Chondrocyte (in vitro differentiated cells): ENCODE results near the gene AMBN. TPM values are rescaled to one million over a fixed set of nuclear protein-coding genes. Genes with fewer than 3 reads are reported as not detected.

ENCODE experiments used
- DNase-seq: peaks from one replicate; pipeline ENCODE4 v3.0.0; 2021; ENCODE audit warnings: mixed read lengths, low spot score
- H3K27ac Mint-ChIP-seq: one replicate; pipeline ENCODE4 v1.8.0; 2021; ENCODE audit warnings: mild to moderate bottlenecking, moderate library complexity, mixed read lengths; ENCODE audit not compliant: unreplicated experiment
- H3K27me3 Mint-ChIP-seq: 2 replicates; pipeline ENCODE4 v1.8.0; 2021; ENCODE audit warnings: low read depth, mixed read lengths
- H3K36me3 Mint-ChIP-seq: 2 replicates; pipeline ENCODE4 v1.8.0; 2021; ENCODE audit warnings: low read depth, mixed read lengths
- H3K4me1 Mint-ChIP-seq: 2 replicates; pipeline ENCODE4 v1.8.0; 2021; ENCODE audit warnings: low read depth, mild to moderate bottlenecking, mixed read lengths
- H3K4me3 Mint-ChIP-seq: one replicate; pipeline ENCODE4 v1.8.0; 2021; ENCODE audit warnings: mild to moderate bottlenecking, moderate library complexity, mixed read lengths; ENCODE audit not compliant: unreplicated experiment
- H3K9me3 Mint-ChIP-seq: 2 replicates; pipeline ENCODE4 v1.8.0; 2021; ENCODE audit warnings: low read depth, mixed read lengths
- CTCF ChIP-seq: fragments of 200-600 bp; sonication (generic); IDR thresholded peaks from 2 replicates; pipeline ENCODE4 v1.5.0; 2021; ENCODE audit warnings: antibody characterized with exemption, mild to moderate bottlenecking, moderate library complexity
- total RNA-seq: library from RNA; stranded (reverse); gene quantifications from 3 replicates; pipeline ENCODE4 v1.2.1, GENCODE V29; 2021

Gene AMBN
- total RNA-seq, 1 donor from 2014 or later: not detected

- Mint-ChIP-seq H3K36me3 (no peaks in the 10 kb centered on the region), H3K27me3 (peaks cover 20% of the 10 kb centered on the region), H3K27ac (no peak overlapping the region), H3K4me3 (no peak overlapping the region), H3K9me3 (no peaks in the 10 kb centered on the region), H3K4me1 (no peaks in the 10 kb centered on the region)
- no peak for DNase-seq
- TF ChIP-seq CTCF: no peak
Observed at GRCh38 chr4:70619288-70619687, 27.2 kb downstream of the AMBN start.

DNA sequence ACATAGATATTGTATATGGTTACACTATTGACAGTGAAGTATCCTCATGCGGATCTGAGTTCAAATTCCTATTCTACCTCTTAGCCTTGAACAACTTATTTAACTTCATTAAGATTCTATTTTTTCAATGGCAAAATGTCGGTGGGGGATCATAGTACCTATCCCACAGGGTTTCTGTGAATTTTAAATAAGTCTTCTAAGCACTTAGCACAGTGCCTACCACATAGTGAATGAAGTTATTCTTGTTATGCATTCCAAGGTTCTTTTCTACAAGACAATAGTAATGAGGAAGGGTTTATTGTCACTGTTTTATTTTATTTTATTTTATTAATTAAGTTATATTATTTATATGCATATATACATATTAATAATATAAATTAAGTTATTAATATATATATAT lies 27.7 kb downstream of the AMBN start:
- TF ChIP-seq CTCF: no peak
- Mint-ChIP-seq H3K27ac (no peak overlapping the region), H3K27me3 (peaks cover 19% of the 10 kb centered on the region), H3K36me3 (no peaks in the 10 kb centered on the region), H3K4me1 (no peaks in the 10 kb centered on the region), H3K9me3 (no peaks in the 10 kb centered on the region), H3K4me3 (no peak overlapping the region)
- DNase-seq: no peak

DNA sequence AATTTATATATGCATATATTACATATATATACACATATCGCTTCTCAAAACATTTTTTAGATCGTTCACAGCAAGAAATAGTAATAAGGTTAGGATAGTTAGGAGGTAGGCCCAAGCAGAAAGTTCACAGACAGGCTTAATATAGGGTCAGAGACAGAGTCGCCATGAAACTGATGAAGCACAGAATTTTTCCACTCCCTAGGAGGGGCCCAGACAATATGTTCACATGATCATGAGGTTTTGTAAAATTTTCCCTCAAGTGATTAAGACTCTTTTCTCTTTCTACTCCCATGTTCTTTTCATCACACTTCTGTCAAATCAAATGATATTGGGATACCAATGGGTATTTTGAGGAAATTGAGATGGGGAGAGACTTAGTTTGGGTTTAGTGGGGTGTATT lies 31.3 kb downstream of the AMBN start:
- no peak overlapping the region for H3K4me3 Mint-ChIP-seq

GRCh38 chr4:70624226-70624793 lies 32.3 kb downstream of the AMBN start:
- Mint-ChIP-seq H3K4me1 (no peaks in the 10 kb centered on the region), H3K27me3 (no peaks in the 10 kb centered on the region), H3K27ac (no peak overlapping the region), H3K36me3 (no peaks in the 10 kb centered on the region), H3K4me3 (no peak overlapping the region), H3K9me3 (no peaks in the 10 kb centered on the region)
- DNase-seq: no peak
- TF ChIP-seq CTCF: no peak

More for the DNA sequence above, 31.3 kb downstream of the AMBN start:
- no peaks in the 10 kb centered on the region for H3K4me1 Mint-ChIP-seq
- no peak for DNase-seq
- no peak for TF ChIP-seq CTCF
- H3K27me3 Mint-ChIP-seq: peaks cover 1% of the 10 kb centered on the region
- no peaks in the 10 kb centered on the region for H3K36me3 Mint-ChIP-seq
- no peak overlapping the region for H3K27ac Mint-ChIP-seq
- H3K9me3 Mint-ChIP-seq: no peaks in the 10 kb centered on the region

DNA sequence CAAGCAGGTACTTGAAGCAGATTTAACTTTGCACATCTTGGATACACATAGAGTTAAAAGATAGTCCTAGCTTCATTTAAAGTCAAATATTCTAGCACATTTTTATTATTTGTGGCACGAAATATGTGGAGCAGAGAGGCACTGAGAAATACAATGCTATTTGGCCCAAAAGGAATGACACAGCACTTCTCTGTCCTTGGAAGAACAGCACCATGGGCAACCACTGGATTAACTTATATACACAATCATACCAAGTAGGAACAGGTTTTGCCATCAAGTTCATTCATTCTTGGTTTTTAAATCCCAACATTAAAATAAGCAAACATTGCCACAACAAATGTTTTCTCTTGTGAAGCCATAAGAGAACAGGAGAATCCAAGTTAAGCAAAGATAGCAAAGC lies 35.6 kb downstream of the AMBN start:
- H3K4me1 Mint-ChIP-seq: peaks cover 20% of the 10 kb centered on the region
- H3K36me3 Mint-ChIP-seq: no peaks in the 10 kb centered on the region
- H3K9me3 Mint-ChIP-seq: no peaks in the 10 kb centered on the region
- TF ChIP-seq CTCF: no peak
- no peak overlapping the region for H3K27ac Mint-ChIP-seq
- H3K4me3 Mint-ChIP-seq: no peak overlapping the region
- DNase-seq: no peak
- H3K27me3 Mint-ChIP-seq: no peaks in the 10 kb centered on the region
